ENCODE measurements around the gene CYP4F22.
A peak's percentile ranks its signal among the peaks of the same experiment; 100 is the strongest.

Gene CYP4F22

GRCh38 chr19:15538774-15539173 is 30.4 kb downstream of the CYP4F22 start:
- no peak for DNase-seq

GRCh38 chr19:15539638-15540037 is 31.3 kb downstream of the CYP4F22 start:
- DNase-seq, result no peak

- no peak for DNase-seq
These were observed 32.1 kb downstream of the CYP4F22 start for GRCh38 chr19:15540435-15540834.

GRCh38 chr19:15544283-15544682 is 36.0 kb downstream of the CYP4F22 start:
- no peak for DNase-seq

GRCh38 chr19:15544970-15545369 is 36.6 kb downstream of the CYP4F22 start:
- DNase-seq, result no peak

- DNase-seq, result no peak
These were observed 40.3 kb downstream of the CYP4F22 start for GRCh38 chr19:15548648-15549047.

GRCh38 chr19:15549581-15549980 is 41.3 kb downstream of the CYP4F22 start:
- DNase-seq, result no peak

- DNase-seq, result no peak
These were observed 41.9 kb downstream of the CYP4F22 start for GRCh38 chr19:15550273-15550672.

GRCh38 chr19:15550929-15551292 is 42.6 kb downstream of the CYP4F22 start:
- DNase-seq, result no peak

- peak; percentile 27 for DNase-seq
These were observed 43.1 kb downstream of the CYP4F22 start for GRCh38 chr19:15551293-15552004.

GRCh38 chr19:15555021-15555420 is 46.7 kb downstream of the CYP4F22 start:
- no peak for DNase-seq

- DNase-seq, result peak; percentile 90
These were observed 47.7 kb downstream of the CYP4F22 start for GRCh38 chr19:15555759-15556633.

GRCh38 chr19:15556634-15557181 is 48.4 kb downstream of the CYP4F22 start:
- no peak for DNase-seq

GRCh38 chr19:15557223-15557622 is 48.9 kb downstream of the CYP4F22 start:
- DNase-seq, result no peak

GRCh38 chr19:15562145-15562544 is 53.8 kb downstream of the CYP4F22 start:
- no peak for DNase-seq

- no peak for DNase-seq
These were observed 54.5 kb downstream of the CYP4F22 start for GRCh38 chr19:15562861-15563260.

- DNase-seq, result no peak
These were observed 55.0 kb downstream of the CYP4F22 start for GRCh38 chr19:15563325-15563794.

GRCh38 chr19:15563931-15564330 is 55.6 kb downstream of the CYP4F22 start:
- DNase-seq, result no peak

- no peak for DNase-seq
These were observed 56.3 kb downstream of the CYP4F22 start for GRCh38 chr19:15564534-15565168.

- no peak for DNase-seq
These were observed 62.1 kb downstream of the CYP4F22 start for GRCh38 chr19:15570420-15570819.

- DNase-seq, result no peak
These were observed 67.1 kb downstream of the CYP4F22 start for GRCh38 chr19:15575406-15575805.

GRCh38 chr19:15576526-15577156 is 68.3 kb downstream of the CYP4F22 start:
- no peak for DNase-seq
